OCI-LY1 (cell line): Measurements from ENCODE around the gene TBXT.

Source experiments
- H2AFZ ChIP-seq: fragments of 200-600 bp; sonication (generic), shearing (Covaris generic); 2 replicates; pipeline ENCODE4 v1.6.0; 2014; ENCODE audit warnings: antibody characterized with exemption, mild to moderate bottlenecking, low read length
- H3F3A ChIP-seq: fragments of 200-600 bp; sonication (generic), shearing (Covaris generic); 2 replicates; pipeline ENCODE4 v1.6.0; 2014; ENCODE audit warnings: mild to moderate bottlenecking, antibody characterized with exemption, low read length, moderate library complexity; ENCODE audit not compliant: insufficient read depth
- H3K27ac ChIP-seq: fragments of 200-600 bp; sonication (generic); 2 replicates; pipeline ENCODE4 v1.5.1; 2014; ENCODE audit warnings: low read length, mixed run types, mild to moderate bottlenecking, low read depth; ENCODE audit not compliant: poor library complexity, severe bottlenecking
- H3K27me3 ChIP-seq: fragments of 200-600 bp; sonication (generic); 2 replicates; pipeline ENCODE4 v1.6.0; 2014; ENCODE audit warnings: antibody characterized with exemption, mild to moderate bottlenecking, low read length, moderate library complexity; ENCODE audit not compliant: insufficient read depth
- H3K36me3 ChIP-seq: fragments of 200-600 bp; sonication (generic); 2 replicates; pipeline ENCODE4 v1.6.1; 2014; ENCODE audit warnings: mild to moderate bottlenecking, antibody characterized with exemption, low read length, moderate library complexity, mixed read lengths; ENCODE audit not compliant: insufficient read depth
- H3K4me1 ChIP-seq: fragments of 200-600 bp; sonication (generic); 2 replicates; pipeline ENCODE4 v1.5.1; 2014; ENCODE audit warnings: mild to moderate bottlenecking, low read length, moderate library complexity; ENCODE audit not compliant: insufficient read depth, severe bottlenecking
- H3K4me2 ChIP-seq: fragments of 200-600 bp; sonication (generic), shearing (Covaris generic); 2 replicates; pipeline ENCODE4 v1.6.1; 2014; ENCODE audit warnings: low read length
- H3K4me3 ChIP-seq: fragments of 200-600 bp; sonication (generic); 2 replicates; pipeline ENCODE4 v1.5.1; 2014; ENCODE audit warnings: low read length, low read depth, mild to moderate bottlenecking, mixed read lengths; ENCODE audit not compliant: poor library complexity, severe bottlenecking
- H3K79me2 ChIP-seq: fragments of 200-600 bp; shearing (Covaris generic); 2 replicates; pipeline ENCODE4 v1.6.1; 2016; ENCODE audit warnings: mixed run types, low read length, mixed read lengths; ENCODE audit not compliant: insufficient read depth
- H3K9ac ChIP-seq: fragments of 200-600 bp; sonication (generic), shearing (Covaris generic); 2 replicates; pipeline ENCODE4 v1.6.1; 2014; ENCODE audit warnings: mild to moderate bottlenecking, low read length, mixed read lengths
- H3K9me2 ChIP-seq: fragments of 200-600 bp; sonication (generic), shearing (Covaris generic); 2 replicates; pipeline ENCODE4 v1.6.1; 2014; ENCODE audit warnings: low read depth, mild to moderate bottlenecking, low read length, mixed read lengths
- H3K9me3 ChIP-seq: fragments of 200-600 bp; shearing (Covaris generic); 2 replicates; pipeline ENCODE4 v1.6.1; 2014; ENCODE audit warnings: low read length, mixed read lengths
- H4K20me1 ChIP-seq: fragments of 200-600 bp; sonication (generic), shearing (Covaris generic); 2 replicates; pipeline ENCODE4 v1.6.0; 2016; ENCODE audit warnings: mild to moderate bottlenecking, low read length; ENCODE audit not compliant: insufficient read depth
- EZH2 ChIP-seq: fragments of 200-600 bp; sonication (generic), shearing (Covaris generic); IDR thresholded peaks from 2 replicates; pipeline ENCODE4 v1.8.0; 2017; ENCODE audit warnings: borderline replicate concordance, mixed run types, mild to moderate bottlenecking, antibody characterized with exemption, low read length, moderate library complexity, mixed read lengths
- TF ChIP-seq, protein P1 (sequence below): fragments of 200-600 bp; sonication (generic), shearing (Covaris generic); IDR thresholded peaks from 2 replicates; pipeline ENCODE4 v1.5.1; 2017; ENCODE audit warnings: mild to moderate bottlenecking, antibody characterized with exemption, low read length, moderate library complexity, mixed read lengths

Gene TBXT

DNA sequence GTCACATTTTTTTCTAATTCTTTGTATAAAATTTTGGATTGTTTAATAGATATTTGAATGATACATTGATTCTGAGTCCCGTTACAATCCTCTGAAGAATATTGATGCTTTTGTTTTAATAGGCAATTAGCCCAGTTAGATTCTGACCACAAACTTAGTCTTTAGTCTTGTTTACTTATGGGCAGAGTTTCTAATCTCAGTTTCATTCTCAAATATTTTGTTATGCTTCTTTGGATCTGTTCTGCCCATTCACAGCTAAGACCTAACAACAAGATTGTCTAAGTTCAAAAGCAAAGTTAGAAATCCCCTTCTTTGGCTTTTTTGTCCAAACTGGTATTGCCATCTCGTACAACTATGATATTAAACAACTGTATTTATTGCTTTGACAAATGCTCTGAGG, 58.0 kb downstream of the TBXT start:
- Histone ChIP-seq H3K36me3 (no peaks in the 10 kb centered on the region), H3K9me2 (no peaks in the 10 kb centered on the region), H3K4me2 (no peak overlapping the region), H2AFZ (no peak overlapping the region), H3F3A (no peaks in the 10 kb centered on the region), H3K79me2 (no peaks in the 10 kb centered on the region), H4K20me1 (no peaks in the 10 kb centered on the region), H3K4me1 (no peaks in the 10 kb centered on the region), H3K27me3 (no peaks in the 10 kb centered on the region), H3K9me3 (no peaks in the 10 kb centered on the region), H3K4me3 (no peak overlapping the region), H3K27ac (no peak overlapping the region), H3K9ac (no peak overlapping the region)
- no peak for TF ChIP-seq EZH2
- TF ChIP-seq, protein P1, sequence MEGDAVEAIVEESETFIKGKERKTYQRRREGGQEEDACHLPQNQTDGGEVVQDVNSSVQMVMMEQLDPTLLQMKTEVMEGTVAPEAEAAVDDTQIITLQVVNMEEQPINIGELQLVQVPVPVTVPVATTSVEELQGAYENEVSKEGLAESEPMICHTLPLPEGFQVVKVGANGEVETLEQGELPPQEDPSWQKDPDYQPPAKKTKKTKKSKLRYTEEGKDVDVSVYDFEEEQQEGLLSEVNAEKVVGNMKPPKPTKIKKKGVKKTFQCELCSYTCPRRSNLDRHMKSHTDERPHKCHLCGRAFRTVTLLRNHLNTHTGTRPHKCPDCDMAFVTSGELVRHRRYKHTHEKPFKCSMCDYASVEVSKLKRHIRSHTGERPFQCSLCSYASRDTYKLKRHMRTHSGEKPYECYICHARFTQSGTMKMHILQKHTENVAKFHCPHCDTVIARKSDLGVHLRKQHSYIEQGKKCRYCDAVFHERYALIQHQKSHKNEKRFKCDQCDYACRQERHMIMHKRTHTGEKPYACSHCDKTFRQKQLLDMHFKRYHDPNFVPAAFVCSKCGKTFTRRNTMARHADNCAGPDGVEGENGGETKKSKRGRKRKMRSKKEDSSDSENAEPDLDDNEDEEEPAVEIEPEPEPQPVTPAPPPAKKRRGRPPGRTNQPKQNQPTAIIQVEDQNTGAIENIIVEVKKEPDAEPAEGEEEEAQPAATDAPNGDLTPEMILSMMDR = no peak
